T-helper 17 cell (primary cell): ENCODE measurements around the gene SLC7A14. TPM values are rescaled to one million over a fixed set of nuclear protein-coding genes. Genes with fewer than 3 reads are reported as not detected.

Source experiments
- ATAC-seq: fragments of 150-1000 bp; cut with Tn5 transposase; 2 replicates; pipeline ENCODE4 v1.10.0; 2021; ENCODE audit warnings: mild to moderate bottlenecking, moderate library complexity
- DNase-seq, 3 donors: peaks; one replicate each; pipeline versions ENCODE4 v3.0.0 to v3.0.0-alpha.2; 2020 to 2021
- H3K9me3 ChIP-seq: one replicate; pipeline ENCODE4 v1.7.0; 2013; ENCODE audit warnings: low read length, mild to moderate bottlenecking; ENCODE audit not compliant: control insufficient read depth, poor library complexity, severe bottlenecking
- H3K27ac Mint-ChIP-seq: one replicate; pipeline ENCODE4 v1.8.0; 2022; ENCODE audit warnings: mild to moderate bottlenecking, moderate library complexity, mixed read lengths
- H3K27me3 Mint-ChIP-seq: one replicate; pipeline ENCODE4 v1.8.0; 2022; ENCODE audit warnings: mixed read lengths
- H3K36me3 Mint-ChIP-seq: one replicate; pipeline ENCODE4 v1.8.0; 2022; ENCODE audit warnings: low read depth, mixed read lengths
- H3K4me1 Mint-ChIP-seq: one replicate; pipeline ENCODE4 v1.8.0; 2022; ENCODE audit warnings: mild to moderate bottlenecking, mixed read lengths
- H3K4me3 Mint-ChIP-seq: one replicate; pipeline ENCODE4 v1.8.0; 2022; ENCODE audit warnings: mild to moderate bottlenecking, moderate library complexity, mixed read lengths
- total RNA-seq, 4 donors: library from RNA in 2 of 4; stranded (reverse) in 2 of 4; gene quantifications; one replicate each; pipeline ENCODE4 v1.2.3 and lab custom pipeline; 2022 to 2026

SLC7A14 gene
- total RNA-seq, 2 donors from 2014 or later = not detected

DNA sequence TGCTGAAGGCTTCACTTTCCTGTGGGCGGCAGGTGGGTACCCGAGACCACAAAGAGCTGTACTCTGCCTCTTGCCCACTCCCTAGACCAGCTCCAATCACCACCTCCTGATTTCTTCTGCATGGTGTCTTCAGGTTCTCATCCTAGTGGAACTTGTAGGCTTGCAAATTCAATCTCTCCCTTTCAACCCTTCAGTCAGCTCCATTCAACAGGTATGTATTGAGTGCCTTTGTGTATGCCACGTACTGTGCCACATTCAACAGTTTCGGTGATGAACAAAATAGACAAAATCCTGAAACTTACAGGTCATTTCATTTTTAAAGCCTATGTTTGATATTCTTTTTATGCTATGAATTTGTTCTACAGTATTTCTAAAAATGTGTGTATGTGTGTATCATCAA is 172.6 kb downstream of the SLC7A14 start:
- H3K27ac Mint-ChIP-seq = no peak overlapping the region
- DNase-seq = no peak
- H3K9me3 ChIP-seq = no peaks in the 10 kb centered on the region
- no peak for ATAC-seq
- H3K4me3 Mint-ChIP-seq = no peak overlapping the region
- H3K27me3 Mint-ChIP-seq = peaks cover 19% of the 10 kb centered on the region
- H3K36me3 Mint-ChIP-seq = peaks cover 4% of the 10 kb centered on the region
- peaks cover 2% of the 10 kb centered on the region for H3K4me1 Mint-ChIP-seq

DNA sequence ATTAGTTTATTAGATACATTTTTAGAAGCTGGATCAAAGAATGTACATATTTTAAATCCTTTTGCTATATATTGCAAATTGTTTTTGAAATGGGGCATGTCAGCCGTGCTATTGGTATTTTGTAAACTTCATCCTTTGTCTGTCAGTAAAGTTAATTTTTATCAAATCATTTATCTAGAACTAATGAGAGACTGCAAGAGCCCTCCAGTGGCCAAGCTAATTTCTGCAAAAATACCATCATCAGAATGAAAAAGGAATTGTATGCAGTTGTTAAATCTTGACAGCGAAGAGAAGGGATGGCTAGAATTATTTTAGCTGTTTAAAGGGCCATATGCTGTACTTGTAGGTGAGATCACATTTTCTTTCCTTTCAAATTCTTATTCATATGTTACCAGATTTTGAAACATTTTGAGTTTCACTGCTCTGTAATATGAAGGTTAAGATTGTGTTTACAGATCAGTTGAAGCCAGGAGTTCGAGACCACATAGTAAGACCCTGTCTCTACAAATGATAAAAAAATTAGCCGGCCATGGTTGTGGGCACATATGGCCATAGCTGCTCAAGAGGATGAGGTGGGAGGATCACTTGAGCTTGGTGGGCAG is 175.3 kb downstream of the SLC7A14 start:
- Mint-ChIP-seq H3K27ac (no peak overlapping the region), H3K4me3 (no peak overlapping the region), H3K27me3 (peaks cover 2% of the 10 kb centered on the region), H3K4me1 (no peaks in the 10 kb centered on the region), H3K36me3 (no peaks in the 10 kb centered on the region)
- ATAC-seq (no peak), DNase-seq (no peak)
- H3K9me3 ChIP-seq = no peaks in the 10 kb centered on the region

Other genes with a start within 250 kb of the SLC7A14 start
- 10 to 100 TPM; 49.4 to 59.8 TPM for gene SKIL, start 228.4 kb downstream of the SLC7A14 start, total RNA-seq
- not detected for gene CLDN11, start 167.2 kb downstream of the SLC7A14 start, total RNA-seq